CD4-positive, alpha-beta T cell treated with Interleukin-4 for 4 hours (primary cell): ENCODE data around the gene PIMREG.
A peak's percentile ranks its signal among the peaks of the same experiment; 100 is the strongest.

ENCODE experiments used
- DNase-seq: peaks from one replicate; pipeline ENCODE4 v3.0.0-alpha.2; 2020

The PIMREG gene

GRCh38 chr17:6462692-6463091, 18.4 kb downstream of the PIMREG start:
- no peak for DNase-seq

GRCh38 chr17:6463616-6464445, 19.6 kb downstream of the PIMREG start:
- DNase-seq = no peak

GRCh38 chr17:6464446-6465041, 20.3 kb downstream of the PIMREG start:
- no peak for DNase-seq

GRCh38 chr17:6465206-6466003, 21.1 kb downstream of the PIMREG start:
- no peak for DNase-seq

GRCh38 chr17:6467567-6467966, 23.3 kb downstream of the PIMREG start:
- no peak for DNase-seq

GRCh38 chr17:6468051-6468790, 24.0 kb downstream of the PIMREG start:
- DNase-seq = no peak

- DNase-seq = no peak
Measured at GRCh38 chr17:6470146-6470718, 26.0 kb downstream of the PIMREG start.

GRCh38 chr17:6470751-6471521, 26.7 kb downstream of the PIMREG start:
- DNase-seq = no peak

- no peak for DNase-seq
Measured at GRCh38 chr17:6471531-6472465, 27.5 kb downstream of the PIMREG start.

GRCh38 chr17:6472517-6472916, 28.3 kb downstream of the PIMREG start:
- no peak for DNase-seq

GRCh38 chr17:6473128-6473767, 29.0 kb downstream of the PIMREG start:
- DNase-seq = peak; percentile 43

- no peak for DNase-seq
Measured at GRCh38 chr17:6474376-6474775, 30.1 kb downstream of the PIMREG start.

- no peak for DNase-seq
Measured at GRCh38 chr17:6474906-6475305, 30.7 kb downstream of the PIMREG start.

- no peak for DNase-seq
Measured at GRCh38 chr17:6475411-6475810, 31.2 kb downstream of the PIMREG start.

GRCh38 chr17:6476076-6476809, 32.0 kb downstream of the PIMREG start:
- DNase-seq = no peak

- no peak for DNase-seq
Measured at GRCh38 chr17:6476810-6477179, 32.5 kb downstream of the PIMREG start.

- no peak for DNase-seq
Measured at GRCh38 chr17:6477831-6478383, 33.7 kb downstream of the PIMREG start.

- no peak for DNase-seq
Measured at GRCh38 chr17:6478486-6478885, 34.2 kb downstream of the PIMREG start.
